ENCODE measurements around the gene VMP1.
"Not testable (repeated sequence)": the region's sequence is repeated elsewhere in the genome, so short reads cannot be mapped to it uniquely, and the experiment has no call there.

VMP1 gene

GRCh38 chr17:59755069-59755468, 47.6 kb downstream of the VMP1 start:
- DNase-seq (ENCODE audit: low spot score): not testable (repeated sequence)

GRCh38 chr17:59756236-59756818, 48.9 kb downstream of the VMP1 start:
- DNase-seq (ENCODE audit: low spot score): peak; percentile 69

DNA sequence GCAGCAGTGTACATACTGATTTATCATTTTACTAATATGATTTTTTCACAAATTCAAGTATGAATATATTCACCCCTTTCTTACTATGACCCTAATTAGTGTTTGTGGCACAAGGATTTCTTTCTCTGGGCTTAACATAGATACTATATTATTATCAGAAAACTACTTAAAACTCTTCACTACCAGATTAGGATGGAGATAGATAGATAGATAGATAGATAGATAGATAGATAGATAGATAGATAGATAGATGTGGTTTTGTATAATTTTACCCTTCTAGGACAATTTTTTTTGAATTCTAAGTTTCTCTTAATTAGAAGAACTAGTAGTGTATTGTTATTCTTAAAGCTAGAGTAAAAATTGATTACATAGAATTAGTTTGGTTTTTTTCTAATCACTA, 49.6 kb downstream of the VMP1 start:
- DNase-seq (ENCODE audit: low spot score): no peak

DNA sequence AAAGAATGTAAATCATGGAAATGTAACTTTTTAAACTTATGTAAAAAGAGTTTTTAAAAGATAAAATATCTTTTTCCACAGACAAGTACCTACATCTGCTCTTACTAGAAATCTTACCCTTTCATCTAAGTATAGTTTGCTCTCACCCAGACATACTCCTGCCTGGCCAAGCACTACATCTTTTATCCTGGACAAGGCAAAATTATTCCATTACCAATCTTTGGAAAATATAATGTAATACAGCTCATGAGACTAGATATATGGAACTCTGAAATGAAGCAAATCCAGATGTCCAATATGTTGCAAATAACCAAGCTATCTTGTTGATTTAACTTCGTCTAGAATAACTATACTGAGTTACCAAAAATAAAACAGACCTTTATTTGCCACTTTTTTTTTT, 50.0 kb downstream of the VMP1 start:
- DNase-seq (ENCODE audit: low spot score): no peak

- no peak for DNase-seq (ENCODE audit: low spot score)
These were observed 50.5 kb downstream of the VMP1 start for GRCh38 chr17:59757881-59758385.

DNA sequence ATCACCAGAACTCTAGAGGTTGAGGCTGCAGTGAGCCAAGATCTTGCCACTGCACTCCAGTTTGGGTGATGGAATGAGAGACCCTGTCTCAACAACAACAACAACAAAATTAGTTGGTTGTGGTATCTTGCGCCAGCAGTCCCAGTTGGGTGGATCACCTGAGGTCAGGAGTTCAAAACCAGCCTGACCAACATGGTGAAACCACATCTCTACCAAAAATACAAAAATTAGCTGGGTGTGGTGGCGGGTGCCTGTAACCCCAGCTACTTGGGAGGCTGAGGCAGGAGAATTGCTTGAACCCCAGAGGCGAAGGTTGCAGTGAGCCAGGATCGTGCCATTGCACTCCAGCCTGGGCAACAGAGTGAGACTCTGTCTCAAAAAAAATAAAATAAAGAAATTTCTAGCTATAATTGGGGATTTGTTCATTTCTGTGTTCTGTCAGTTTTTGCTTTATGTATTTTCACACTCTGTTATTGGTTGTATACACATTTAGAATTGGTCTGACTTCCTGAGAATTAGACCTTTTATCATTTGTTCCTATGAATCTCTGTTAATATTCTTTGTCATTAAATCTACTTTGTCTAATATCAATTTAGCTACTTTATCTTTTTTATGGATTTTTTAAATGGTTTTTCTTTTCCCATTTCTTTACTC, 51.7 kb downstream of the VMP1 start:
- not testable (repeated sequence) for DNase-seq (ENCODE audit: low spot score)

- no peak for DNase-seq (ENCODE audit: low spot score)
These were observed 52.7 kb downstream of the VMP1 start for GRCh38 chr17:59760160-59760559.

- DNase-seq (ENCODE audit: low spot score): no peak
These were observed 54.1 kb downstream of the VMP1 start for GRCh38 chr17:59761385-59762048.

DNA sequence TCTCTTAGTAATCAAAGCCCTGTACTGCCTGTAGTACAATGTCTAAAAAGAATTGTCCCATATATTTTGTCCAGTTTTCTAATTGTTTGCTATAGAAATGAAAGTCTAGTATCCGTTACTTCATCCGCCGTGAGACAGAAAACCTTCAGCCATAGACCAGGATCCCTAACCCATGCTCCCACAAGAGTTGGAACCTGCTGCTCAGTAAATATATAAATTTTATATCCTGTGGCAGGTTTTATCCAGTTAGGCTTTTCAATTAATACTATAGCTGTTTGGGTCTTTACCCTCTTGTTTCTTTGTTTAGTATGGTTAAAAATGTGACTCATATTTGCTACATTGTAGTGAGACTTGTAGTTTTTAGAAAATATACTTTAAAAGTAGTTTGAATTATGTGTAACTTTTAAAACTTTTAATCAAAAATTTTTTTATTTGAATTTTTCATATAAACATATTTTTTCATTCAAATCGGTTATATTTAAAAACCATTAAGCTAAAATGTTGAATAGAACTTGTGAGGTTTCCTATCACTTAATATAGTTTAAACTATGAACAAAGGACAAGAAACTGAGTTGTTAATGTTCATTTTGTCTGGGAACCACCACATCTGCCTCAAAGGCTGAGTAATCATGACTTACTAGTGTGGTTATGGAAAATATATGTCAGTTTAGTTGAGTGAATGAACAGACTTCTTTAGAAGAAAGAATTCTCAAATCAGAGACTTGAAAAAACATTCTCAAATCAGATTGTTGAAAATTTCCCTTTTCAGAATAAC, 54.8 kb downstream of the VMP1 start:
- DNase-seq (ENCODE audit: low spot score): peak; percentile 92

- no peak for DNase-seq (ENCODE audit: low spot score)
These were observed 55.4 kb downstream of the VMP1 start for GRCh38 chr17:59762824-59763374.

DNA sequence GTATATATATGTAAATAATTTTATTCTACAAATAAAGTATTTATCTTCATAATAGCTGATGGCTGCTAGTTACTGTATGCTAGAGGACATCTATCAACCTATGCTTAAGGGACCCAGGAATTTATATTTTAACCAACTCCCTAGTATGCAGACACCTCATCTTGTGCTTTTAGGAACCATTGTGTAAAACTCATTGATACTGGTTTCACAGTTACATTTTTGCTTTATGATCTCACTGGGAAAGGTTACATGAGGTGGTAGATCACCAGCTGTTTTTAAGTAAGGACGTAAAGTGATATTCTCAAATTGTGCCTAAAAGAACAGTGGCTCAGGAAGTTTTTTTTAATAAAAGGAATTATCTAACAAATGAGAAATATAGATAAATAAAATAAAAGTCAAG, 56.4 kb downstream of the VMP1 start:
- DNase-seq (ENCODE audit: low spot score): no peak

DNA sequence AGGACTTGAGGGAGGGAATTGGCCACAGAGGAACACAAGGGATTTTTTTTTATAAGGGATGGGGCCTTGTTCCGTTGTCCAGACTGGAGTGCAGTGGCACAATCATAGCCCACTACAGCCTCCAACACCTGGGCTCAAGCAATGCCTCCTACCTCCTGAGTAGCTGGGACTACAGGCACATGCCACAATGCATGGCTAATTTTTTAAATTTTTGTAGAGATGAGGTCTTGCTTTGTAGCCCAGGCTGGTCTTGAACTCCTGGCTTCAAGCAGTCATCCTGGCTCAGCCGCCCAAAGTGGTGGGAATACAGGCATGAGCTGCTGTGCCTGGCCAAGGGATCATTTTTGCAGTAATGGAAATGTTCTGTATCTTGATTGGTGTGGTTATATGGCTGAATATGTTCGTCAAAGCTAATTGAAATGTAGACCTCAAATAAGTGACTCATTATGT, 56.9 kb downstream of the VMP1 start:
- no peak for DNase-seq (ENCODE audit: low spot score)

DNA sequence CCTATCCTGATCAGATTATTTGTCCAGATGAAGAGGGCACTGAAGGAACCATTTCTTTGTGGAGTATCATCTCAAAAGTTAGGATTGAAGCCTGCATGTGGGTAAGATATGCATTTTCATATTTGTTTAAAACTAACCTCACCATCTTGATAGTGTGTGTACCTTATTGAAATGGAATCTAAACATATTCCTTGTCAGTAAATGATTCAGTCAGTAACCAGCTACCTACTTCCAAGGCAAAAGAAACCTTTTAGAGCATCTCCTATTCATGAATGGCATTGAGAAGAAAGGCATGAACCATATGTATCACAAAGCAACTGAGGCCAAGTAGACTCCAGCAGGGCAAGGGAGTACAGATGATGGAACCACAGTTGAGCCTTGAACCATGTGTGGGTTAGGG, 57.6 kb downstream of the VMP1 start:
- DNase-seq (ENCODE audit: low spot score): no peak

GRCh38 chr17:59766491-59766890, 59.0 kb downstream of the VMP1 start:
- no peak for DNase-seq (ENCODE audit: low spot score)

DNA sequence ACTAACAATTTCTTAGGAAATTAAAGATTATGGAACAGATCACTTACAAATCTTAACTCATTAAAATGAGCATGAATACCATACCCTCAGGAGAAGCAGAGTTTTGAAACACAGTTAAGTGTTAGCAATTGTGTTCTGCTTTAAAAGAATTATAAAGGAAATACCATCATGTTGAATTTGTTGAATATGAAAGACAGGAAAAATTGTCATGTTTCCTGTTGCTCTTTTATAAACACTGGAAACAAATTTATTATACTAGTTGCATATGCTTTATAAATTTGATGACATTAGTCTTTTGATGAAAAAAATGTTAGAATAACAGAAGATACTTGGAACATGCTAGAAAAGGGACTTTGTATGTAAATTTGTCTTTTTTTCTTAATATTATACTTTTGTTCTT, 59.7 kb downstream of the VMP1 start:
- no peak for DNase-seq (ENCODE audit: low spot score)

DNA sequence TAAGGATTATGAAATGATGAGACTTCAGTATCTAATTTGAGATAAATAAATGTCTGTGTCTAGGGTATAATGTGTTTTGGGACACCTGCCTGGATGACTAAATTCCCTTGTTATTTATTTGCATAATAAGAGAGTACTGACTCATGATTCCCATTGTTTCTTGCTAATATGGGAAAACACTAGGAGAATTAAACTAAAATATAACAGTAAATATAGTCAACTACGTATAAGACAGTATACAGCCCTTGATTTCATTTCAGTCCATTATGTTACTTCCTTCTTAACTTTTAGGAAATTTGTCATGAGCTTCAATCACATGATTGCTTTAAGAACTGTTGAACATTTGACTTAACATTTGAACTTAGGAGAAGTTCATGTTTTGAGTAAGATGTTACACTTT, 62.4 kb downstream of the VMP1 start:
- DNase-seq (ENCODE audit: low spot score): peak; percentile 42

DNA sequence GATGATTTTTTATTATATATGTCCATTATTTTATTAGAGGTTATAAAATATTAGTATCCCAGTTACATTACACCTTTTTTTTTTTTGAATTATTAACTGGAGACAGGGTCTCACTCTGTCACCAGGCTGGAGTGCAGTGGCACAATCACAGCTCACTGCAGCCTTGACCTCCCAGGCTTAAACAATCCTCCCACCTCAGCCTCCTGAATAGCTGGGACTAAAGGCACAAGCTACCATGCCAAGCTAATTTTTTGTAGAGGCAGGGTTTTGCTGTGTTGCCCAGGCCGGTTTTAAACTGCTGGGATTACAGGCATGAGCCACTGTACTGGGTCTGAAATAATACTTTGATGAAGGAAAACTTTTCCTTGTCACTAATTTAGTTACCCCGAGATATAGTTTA, 63.6 kb downstream of the VMP1 start:
- no peak for DNase-seq (ENCODE audit: low spot score)

DNA sequence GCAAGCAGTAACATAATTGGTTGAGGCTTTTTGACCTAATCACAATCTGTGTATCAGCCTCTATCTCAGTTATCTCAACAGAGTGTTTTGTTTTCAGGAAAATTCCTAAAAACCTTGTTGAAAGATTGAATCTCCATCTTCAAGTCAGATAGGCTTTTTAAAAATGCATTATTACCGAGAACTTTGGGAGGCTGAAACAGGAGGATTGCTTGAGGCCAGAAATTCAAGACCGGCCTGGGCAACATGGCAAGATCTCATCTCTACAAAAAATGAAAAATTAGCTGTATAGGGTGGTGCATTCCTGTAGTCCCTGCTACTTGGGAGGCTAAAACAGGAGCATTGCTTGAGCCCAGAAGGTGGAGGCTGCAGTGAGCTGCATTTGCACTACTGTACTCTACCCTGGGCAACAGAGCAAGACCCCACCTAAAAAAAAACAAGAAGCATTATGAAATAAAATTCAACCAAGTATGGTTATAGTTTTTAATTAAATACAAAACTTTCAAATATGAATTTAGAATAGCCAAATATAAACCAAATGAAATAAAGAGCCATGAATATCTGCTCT, 68.4 kb downstream of the VMP1 start:
- DNase-seq (ENCODE audit: low spot score): no peak

DNA sequence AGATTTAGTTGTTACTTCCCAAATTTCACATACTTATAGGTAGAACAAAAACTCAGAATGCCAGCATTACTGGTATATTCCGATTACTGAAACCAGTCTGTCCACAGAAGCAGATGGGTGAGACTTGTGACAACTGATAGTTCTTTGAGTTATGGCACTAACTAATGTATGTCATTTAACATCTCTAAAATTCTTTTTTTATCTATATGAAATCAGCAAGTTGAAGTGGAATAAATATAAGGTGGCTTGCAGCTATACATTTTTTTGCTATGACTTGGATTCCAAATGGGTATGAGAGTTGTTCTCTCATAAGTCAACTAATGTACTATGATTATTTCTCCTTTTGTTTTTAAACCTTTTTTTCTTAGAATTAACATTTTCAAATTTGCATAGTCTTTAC, 69.1 kb downstream of the VMP1 start:
- no peak for DNase-seq (ENCODE audit: low spot score)

DNA sequence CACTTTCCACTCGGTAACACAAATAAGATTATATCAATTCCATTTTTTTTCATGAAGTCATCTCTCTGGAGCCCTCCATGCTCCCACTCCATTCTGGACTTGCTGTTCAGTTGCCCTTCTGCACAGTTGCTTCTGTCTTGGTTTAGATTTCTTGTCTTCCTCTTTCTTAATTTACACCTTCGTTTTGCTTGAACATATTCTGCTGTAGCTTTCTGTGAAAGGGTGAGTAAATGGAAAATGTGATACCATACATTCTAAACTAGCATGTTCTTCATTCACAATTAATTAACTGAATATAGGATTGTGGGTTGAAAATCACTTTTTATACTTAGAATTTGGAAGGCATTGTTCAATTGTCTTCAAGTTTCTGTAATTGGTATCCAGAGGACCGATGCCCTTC, 69.6 kb downstream of the VMP1 start:
- no peak for DNase-seq (ENCODE audit: low spot score)

- no peak for DNase-seq (ENCODE audit: low spot score)
These were observed 71.5 kb downstream of the VMP1 start for GRCh38 chr17:59778996-59779395.

DNA sequence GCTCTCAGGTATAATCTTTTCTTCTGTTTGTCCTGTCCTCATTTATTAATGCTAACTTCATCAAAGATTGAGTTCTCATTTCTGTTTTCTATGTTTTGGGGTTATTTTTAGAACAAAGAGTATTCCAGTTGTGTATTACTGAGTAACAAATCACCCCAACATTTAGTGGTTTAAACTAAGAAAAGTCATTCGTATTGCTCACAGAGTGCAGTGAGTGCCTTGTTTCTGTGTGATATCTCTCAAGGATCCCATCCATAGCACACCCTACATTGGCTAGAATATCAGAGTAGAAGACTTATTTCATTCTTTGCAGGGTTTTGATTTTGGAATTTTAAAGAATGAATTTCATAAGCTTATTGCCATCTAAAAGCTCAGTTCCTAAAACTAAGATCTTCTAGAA, 72.1 kb downstream of the VMP1 start:
- DNase-seq (ENCODE audit: low spot score): no peak

Data from RKO (cell line).